HG03097 (cell line): ENCODE data around the gene CXXC1.
"Not testable (repeated sequence)": the region's sequence is repeated elsewhere in the genome, so short reads cannot be mapped to it uniquely, and the experiment has no call there.

Source experiments
- ATAC-seq: cut with Tn5 transposase; IDR thresholded peaks from one replicate; pipeline ENCODE4 v1.9.1; 2021; ENCODE audit not compliant: unreplicated experiment, low FRiP score

CXXC1 gene

DNA sequence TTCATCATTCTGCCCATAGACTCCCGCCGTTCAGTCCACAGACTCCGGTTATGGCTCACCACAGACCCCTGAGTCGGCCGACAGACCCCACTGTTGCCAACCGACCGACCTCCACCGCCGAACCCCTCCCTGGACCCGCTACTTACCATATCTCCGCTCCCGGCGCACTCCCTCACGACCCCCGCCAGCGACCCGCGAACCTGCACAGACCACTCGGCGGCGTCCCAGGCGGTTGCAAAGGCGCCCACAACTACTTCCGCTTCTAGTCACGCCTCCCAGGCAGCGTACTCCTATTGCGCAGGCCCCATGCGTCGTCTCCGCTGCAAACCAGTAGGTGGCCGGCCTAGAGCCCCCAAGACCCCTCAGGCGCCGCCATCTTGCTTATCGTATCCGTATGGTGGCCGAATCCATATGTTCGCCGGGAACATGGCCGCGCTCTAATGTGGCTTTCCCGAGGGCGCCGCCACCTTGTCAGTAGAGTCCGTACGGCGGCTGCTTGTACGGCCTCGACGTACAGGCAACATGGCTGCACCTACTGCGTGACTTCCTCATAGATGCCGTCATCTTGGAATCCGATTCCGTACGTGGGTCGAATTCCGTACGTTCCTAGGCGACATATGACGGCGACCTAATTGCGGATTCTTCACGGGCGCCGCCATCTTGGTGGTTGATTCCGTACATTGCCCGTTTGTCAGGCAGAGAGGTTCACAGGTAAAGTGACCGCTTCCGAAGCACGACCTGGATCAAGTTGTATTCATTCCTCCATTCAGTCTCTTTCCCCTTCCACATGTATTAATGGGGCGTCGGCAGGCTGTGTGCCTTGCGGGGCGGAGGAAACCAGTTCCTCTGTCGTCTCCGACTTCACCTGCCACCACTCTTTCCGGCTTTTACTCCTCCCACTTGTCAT is at the start of gene CXXC1:
CXXC1 (minus strand) TSS at position 252 of the 907 bp plus-strand sequence; CDS start at position 149, 103 bp downstream.
- peak; percentile 92 for ATAC-seq

DNA sequence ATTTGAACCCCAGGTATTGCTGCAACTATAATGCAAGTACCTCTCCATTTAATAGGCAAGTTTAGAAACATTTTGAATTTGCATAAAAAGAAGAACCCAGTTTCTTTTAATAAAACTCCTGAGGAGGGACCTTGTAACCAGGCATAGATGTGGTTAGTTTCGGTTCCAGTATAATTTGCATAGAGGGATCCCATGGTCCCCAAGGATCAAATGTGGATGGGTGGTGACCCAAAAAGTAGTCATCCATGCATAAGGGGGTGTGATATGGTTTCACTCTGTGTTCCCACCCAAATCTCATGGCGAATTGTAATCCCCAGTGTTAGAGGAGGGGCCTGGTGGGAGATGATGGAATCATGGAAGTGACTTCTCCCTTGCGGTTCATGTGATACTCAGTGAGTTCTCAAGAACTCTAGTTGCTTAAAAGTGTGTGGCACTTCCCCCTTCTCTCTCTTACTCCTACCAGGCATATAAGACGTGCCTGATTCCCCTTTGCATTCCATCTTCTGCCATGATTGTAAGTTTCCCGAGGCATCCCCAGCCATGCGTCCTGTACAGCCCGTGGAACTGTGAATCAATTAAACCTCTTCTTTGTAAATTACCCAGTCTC is 47.2 kb upstream of the CXXC1 start:
- ATAC-seq: peak; percentile 65

DNA sequence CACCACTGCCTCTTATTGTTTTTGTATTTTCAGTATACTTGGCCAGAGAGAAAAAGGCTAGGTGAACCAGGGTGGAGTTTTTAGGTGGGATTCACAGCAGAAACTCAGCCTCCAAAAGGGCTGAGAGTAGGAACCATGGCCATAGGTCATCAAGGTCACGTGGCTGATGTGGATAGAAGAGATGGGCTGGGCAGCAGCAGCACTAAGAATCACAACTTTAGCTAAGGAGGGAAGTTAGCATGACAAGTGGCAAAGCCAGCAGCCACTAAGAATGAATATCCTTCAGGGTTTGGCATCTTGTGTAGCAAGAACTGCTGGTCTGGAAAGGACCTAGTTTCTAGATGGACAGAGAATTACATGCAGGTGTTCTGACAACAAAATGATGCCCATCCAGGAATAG is 44.2 kb upstream of the CXXC1 start:
- ATAC-seq: no peak

DNA sequence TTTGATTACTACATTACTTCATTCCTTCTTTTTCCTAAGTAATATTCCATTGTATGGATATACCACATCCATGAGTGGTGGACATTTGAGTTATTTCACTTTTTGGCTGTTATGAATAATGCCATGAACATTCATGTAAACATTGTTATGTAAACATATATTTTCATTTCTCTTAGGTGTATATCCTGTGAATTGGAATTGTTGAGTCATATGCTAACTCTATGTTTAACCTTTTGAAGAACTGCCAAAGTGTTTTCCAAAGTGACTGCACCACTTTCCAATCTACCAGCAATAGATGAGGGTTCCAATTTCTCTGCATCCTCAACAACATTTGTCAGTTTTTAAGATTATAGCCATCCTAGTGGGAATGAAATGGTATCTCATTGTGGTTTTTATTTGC is 42.7 kb upstream of the CXXC1 start:
- no peak for ATAC-seq

DNA sequence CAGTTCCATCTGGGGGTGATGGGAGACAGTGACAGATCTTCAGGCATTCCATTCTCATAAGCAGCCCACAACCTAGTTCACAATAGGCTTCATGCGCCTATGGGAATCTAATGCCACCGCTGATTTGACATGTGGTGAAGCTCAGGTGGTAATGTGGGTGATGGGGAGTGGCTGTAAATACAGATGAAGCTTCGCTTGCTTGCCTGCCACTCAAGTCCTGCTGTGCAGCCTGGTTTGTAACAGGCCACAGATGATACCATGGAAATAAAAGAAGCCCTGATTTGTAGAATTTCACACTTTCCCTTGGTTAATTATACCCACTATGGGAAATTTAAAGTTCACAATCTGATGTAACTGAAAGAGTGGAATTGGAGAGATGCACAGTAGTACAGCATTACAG is 40.5 kb upstream of the CXXC1 start:
- ATAC-seq: no peak

DNA sequence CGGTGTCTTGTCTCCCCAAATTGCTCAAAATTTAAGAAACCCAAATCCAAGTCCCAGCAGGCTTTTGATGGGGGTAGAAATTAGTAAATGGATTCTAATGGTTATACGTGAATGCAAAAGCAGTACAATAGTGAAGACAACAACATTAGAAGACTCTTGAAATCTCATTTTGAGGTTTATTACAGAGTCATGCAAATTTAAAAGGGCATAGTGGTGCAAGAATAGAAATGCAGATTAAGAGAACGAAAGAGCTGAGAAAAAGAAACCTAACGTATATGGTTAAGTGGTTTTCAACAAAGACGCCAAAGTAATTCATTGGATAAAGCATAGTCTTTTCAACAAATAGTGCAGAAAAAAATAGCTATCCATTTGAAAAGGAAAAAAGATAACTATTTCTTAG is 33.2 kb upstream of the CXXC1 start:
- peak; percentile 59 for ATAC-seq

DNA sequence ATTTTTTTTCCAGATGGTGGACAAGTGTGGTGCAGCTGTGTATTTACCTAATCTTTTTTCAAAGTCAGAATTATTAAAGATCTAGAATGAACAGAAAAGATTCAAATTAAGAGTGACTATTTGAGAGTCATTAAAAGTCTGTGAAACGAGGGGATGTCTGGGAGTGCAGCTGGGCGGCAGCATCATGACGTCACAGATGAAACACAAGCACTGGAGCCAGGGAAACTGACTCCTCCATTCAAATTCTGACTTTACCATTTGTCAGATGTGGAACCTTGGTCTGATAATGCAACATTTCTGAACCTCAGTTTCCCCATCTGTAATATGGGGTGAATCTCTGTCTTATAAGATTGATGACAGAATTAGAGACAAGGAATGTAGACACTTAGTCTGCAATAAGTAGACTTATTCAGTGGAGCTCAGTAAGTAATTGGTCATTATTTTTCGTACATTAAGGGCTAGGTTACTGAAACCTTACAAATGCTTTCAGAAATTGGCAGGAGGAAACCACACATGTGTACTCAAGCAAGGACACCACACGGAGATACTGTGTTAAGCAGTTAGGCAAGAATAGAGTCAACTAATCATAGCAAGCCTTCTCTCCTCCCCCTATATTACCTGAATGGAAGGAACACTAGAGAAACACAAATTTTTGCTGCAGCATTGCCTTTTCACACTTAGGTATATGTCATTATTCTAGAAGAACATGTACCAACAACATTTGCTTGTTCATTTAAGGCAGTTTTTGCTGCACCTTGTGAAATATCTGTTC is 27.8 kb upstream of the CXXC1 start:
- peak; percentile 61 for ATAC-seq

DNA sequence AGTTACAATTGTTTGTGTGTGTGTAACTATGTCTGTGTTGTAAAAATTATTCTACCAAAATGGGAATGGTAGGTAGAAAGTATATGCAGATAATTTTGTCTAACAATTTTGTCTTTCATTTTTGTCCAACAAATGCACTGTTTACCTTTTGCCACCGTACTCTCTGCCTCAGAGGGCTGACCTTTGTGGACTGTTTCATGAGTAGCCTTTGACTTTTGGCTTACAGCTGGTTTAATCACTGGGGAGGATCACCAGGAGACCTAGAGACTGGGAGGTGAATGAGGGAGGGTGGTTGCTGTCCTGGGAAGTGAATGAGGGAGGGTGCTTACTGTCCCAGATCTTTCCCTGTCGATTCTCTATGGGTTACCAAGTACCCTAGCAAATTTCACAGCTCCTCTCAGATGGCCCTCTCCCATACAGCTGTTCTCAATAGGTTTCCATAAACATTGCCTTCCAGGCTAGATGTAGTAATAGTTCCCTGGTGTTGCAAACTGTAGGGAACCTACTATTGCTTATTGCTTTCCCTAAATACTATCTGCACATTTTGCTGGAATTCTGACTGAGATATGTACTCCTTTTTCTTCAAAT is 26.5 kb upstream of the CXXC1 start:
- ATAC-seq: no peak

DNA sequence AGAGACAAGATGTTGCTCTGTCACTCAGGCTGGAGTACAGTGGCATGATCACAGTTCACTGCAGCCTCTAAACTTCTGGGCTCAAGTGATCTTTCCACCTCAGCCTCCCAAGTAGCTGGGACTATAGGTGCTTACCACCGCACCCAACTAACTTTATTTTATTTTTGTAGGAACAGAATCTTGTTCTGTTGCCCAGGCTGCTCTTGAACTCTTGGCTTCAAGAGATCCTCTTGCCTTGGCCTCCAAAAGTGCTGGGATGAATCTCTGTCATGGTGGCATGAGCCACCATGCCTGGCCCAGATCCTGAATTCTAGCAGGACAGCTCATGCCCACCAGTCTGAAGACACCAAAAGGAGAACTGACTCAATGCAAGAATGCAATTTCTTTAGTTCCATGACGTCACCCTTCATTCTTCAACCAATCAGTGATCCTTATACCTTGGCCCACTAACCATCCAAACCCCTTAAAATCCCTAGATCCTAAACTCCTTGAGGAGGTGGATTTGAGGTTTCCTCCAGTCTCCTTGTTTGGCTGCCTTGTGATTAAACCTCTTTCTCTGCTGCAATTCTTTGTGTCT is 25.6 kb upstream of the CXXC1 start:
- peak; percentile 41 for ATAC-seq

DNA sequence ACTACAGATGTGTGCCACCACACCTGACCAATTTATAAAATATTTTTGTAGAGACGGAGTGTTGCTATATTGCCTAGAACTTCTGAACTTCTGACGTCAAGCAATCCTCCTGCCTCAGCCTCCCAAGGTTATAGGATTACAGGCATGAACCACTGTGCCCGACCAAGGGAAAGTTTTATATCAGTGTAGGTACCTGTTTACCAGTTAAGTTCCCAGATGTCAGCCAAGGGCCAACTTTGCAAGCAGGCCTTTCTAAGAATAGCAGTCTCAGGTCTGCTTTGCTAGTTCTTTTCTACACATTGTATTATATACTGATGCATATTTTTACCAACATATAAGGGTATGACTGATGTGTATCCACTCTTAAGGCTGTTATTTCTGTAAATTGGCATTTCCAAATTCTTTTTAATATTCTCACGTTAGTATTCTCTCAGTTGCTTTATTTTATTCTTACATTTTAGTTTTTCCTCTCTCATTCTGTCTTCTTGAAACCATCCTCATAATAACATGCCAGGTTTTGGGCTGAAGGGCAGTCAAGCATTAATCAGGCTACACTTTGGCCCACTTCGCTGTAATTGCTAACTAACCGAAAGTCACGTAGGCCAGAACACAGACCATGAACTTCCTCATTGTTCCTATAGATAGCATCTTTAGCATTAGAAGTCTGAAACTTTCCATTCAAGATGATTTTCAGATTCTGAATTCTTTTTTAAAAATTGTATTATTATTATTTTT is 25.0 kb upstream of the CXXC1 start:
- ATAC-seq: peak; percentile 63

DNA sequence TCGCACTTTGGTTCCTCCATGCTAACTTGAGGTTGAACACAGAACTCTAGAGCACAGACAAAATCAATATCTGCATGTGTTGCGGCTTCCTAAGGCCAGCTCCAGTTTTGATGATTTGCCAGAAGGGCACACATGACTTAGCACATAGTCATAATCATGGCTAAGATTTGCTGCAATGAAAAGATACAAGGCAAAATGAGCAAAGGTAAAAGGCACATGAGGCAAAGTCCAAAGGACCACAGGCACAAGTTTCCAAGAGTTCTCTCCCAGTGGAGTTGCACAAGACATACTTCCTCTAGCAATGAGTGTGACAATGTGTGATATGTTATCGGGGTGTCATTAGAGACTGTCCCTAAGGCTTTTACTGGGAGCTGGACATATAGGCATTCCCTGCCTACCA is 24.2 kb upstream of the CXXC1 start:
- no peak for ATAC-seq

DNA sequence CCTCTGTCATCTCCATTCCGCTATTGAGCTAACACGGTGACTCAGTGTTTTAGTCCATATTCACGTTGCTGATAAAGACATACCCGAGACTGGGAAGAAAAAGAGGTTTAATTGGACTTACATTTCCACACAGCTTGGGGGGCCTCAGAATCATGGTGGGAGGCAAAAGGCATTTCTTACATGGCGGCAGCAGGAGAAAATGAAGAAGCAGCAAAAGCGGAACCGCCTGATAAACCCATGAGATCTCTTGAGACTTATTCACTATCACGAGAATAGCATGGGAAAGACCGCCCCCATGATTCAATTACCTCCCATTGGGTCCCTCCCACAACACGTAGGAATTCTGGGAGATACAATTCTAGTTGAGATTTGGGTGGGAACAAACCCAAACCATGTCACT is 22.6 kb upstream of the CXXC1 start:
- ATAC-seq: no peak

DNA sequence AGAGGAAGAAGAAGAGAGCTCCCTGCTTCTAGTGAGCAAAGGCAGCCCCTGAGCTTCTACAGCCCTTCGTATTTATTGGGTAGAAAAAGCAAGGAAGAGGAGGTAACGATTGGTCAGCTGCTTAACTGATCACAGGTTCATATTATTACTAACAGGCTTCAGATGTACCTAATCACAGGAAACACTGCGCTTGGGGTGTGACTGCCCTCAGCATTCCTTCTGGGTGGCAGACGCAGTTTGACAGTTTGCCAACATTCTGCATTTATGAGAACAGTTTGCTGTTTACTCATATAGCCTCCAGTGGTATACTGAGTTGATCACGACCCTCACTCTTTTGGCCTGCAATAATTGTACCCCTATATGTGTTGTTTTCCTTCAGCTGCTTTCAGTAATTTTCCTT is 21.4 kb upstream of the CXXC1 start:
- ATAC-seq: not testable (repeated sequence)

DNA sequence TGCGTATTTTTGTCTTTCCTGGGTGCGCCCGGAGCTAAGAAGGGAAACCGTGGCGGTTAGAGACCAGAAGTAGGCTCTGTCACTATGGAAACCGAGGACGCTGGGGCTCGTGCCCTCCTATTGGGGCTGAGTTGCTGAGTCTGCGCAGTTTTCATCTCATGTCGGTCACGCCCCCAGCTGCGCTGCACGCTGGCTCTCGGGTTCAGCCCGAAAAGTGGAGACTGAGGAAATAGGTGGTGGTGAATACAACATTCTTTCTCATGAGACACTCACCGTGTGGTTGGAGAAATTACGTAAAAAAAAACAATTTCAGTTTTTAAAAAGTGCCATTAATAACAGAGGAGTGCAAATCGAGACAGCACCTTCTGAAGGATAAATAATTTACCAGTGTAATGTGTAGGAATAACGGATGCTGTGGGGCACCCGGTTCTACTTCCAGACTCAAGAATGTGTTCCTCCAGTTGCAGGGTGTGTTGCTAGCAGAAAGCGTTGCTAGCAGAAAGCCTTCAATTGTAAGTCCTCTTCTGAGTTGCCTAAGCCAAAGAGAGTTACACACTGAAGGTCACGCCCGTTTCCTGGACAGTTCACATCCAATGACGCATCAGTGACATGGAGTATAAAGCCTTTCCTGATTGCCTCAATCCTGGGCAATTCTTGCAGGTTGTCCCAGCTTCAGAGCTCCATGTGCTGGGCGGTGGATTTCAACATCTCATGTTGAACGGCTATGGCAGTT is 20.4 kb upstream of the CXXC1 start:
- ATAC-seq: peak; percentile 92

DNA sequence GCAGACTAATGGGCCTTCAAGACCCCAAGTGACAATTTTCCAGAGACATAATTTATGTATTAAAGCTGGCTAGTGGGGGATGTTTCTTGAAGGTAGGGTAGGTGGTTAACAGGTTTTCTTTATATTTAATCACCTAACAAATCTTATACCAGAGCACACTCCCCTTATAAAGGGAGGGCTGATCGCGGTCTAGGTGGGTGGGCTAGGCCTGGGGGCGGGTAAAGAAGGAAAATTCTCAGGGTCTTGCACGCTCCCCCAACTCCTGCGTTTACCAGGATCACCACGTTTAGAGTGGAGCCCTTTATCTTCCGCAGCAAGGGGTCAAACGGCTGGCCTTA is 19.9 kb upstream of the CXXC1 start:
- no peak for ATAC-seq

DNA sequence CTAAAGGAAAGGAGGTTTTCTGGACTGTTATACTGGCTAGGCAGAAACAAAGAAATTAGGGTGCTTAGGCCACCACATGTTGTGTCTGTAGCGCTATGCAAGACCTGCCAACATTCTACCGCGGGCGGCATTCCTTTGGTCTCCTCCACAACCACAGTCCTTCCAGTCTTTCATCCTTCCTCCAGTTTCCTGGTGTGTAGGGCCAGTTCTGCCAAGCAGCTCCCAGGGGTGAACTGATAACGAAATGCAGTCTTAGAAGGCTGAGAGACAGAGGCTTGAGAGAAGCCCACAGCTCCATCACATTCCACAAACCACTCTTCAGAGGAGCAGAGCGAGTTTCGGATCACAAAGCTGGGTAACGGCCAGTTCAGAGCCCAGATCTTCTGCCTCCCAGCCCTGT is 19.5 kb upstream of the CXXC1 start:
- ATAC-seq: no peak

DNA sequence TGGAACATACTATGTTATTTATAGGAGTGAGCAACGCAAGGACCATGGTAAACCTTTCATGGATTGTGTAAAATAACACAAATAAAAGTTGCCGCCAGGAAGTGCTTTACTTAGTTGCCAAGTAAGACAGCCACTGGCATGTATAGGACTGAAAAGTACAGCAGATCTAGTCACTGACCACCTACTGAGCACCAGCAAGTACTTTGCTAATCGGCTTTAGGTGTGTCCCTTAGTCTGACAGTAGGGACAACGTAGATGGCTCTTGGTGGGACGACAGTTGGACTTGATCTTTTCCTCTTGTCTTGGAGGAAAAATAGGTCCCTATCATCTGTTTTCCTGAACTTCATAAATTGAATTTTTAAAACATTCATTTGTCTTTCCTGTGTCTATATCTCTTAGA is 13.6 kb upstream of the CXXC1 start:
- no peak for ATAC-seq

DNA sequence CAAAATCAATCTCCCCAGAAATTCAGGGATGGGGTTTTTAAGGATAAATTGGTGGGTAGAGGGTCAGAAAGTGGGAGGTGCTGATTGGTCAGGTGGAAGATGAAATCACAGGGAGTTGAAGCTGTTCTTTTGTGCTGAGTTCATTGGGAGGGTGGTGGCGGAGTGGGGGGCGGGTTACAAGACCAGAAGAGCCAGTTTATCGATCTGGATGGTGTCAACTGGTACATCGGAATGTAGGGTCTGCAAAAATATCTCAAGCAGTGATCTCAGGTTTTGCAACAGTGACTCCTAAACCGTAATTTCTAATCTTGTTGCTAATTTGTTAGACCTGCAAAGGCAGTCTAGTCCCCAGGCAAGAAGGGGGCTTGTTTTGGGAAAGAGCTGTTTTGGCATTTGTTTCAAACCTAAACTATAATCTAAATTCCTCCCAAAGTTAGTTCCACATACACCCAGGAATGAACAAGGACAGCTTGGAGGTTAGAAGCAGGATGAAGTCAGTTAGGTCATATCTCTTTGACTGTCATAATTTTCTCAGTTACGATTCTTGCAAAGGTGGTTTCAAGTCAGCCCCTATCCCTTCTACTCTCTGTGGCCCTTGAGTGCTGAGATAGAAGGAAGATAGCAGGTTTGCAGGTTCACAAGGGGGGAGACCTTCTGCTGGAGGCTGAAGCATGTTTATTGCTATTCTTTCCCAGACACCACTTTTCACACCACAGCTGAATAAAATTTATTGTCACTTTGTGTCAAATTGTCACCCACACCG is 12.3 kb upstream of the CXXC1 start:
- no peak for ATAC-seq
